Activated effector memory CD4-positive, alpha-beta T cell treated with Interleukin-2 at 50 U/mL for 16 hours (primary cell): ENCODE measurements around the gene ITPKB.
"Not testable (repeated sequence)": the region's sequence is repeated elsewhere in the genome, so short reads cannot be mapped to it uniquely, and the experiment has no call there.

Source experiments
- DNase-seq: peaks from one replicate; pipeline ENCODE4 v3.0.0-alpha.2; 2020

The ITPKB gene

GRCh38 chr1:226616636-226617035, 122.4 kb downstream of the ITPKB start:
- no peak for DNase-seq

- no peak for DNase-seq
These were observed 123.2 kb downstream of the ITPKB start for GRCh38 chr1:226615876-226616275.

- not testable (repeated sequence) for DNase-seq
These were observed 127.1 kb downstream of the ITPKB start for GRCh38 chr1:226611980-226612379.

- no peak for DNase-seq
These were observed 127.8 kb downstream of the ITPKB start for GRCh38 chr1:226611301-226611700.

- DNase-seq: no peak
These were observed 128.4 kb downstream of the ITPKB start for GRCh38 chr1:226610671-226611070.

GRCh38 chr1:226609836-226610455, 129.1 kb downstream of the ITPKB start:
- no peak for DNase-seq

- DNase-seq: peak; percentile 48
These were observed 130.2 kb downstream of the ITPKB start for GRCh38 chr1:226608699-226609505.

- DNase-seq: no peak
These were observed 131.3 kb downstream of the ITPKB start for GRCh38 chr1:226607821-226608220.

- DNase-seq: no peak
These were observed 131.8 kb downstream of the ITPKB start for GRCh38 chr1:226607268-226607660.

GRCh38 chr1:226606311-226607267, 132.5 kb downstream of the ITPKB start:
- DNase-seq: no peak

- DNase-seq: no peak
These were observed 133.6 kb downstream of the ITPKB start for GRCh38 chr1:226605318-226605950.

GRCh38 chr1:226604560-226605317, 134.3 kb downstream of the ITPKB start:
- no peak for DNase-seq

GRCh38 chr1:226603858-226604559, 135.1 kb downstream of the ITPKB start:
- no peak for DNase-seq

GRCh38 chr1:226603022-226603857, 135.8 kb downstream of the ITPKB start:
- no peak for DNase-seq

GRCh38 chr1:226602186-226603021, 136.7 kb downstream of the ITPKB start:
- no peak for DNase-seq

- DNase-seq: no peak
These were observed 137.6 kb downstream of the ITPKB start for GRCh38 chr1:226601456-226601855.

- no peak for DNase-seq
These were observed 138.8 kb downstream of the ITPKB start for GRCh38 chr1:226600254-226600653.

- no peak for DNase-seq
These were observed 139.3 kb downstream of the ITPKB start for GRCh38 chr1:226599636-226600238.

GRCh38 chr1:226598955-226599354, 140.1 kb downstream of the ITPKB start:
- DNase-seq: not testable (repeated sequence)
